Uterus (tissue), 4 donors: ENCODE measurements around the gene ADAR. TPM values are rescaled to one million over a fixed set of nuclear protein-coding genes. Genes with fewer than 3 reads are reported as not detected.

Source experiments
- DNase-seq, 2 donors: peaks; one replicate each; pipeline ENCODE4 v3.0.0-alpha.2; 2019 to 2020
- H3K27ac ChIP-seq, 2 donors: fragments of 200-600 bp; sonication (generic); 1 replicate in 1 of 2; 2 replicates in 1 of 2; pipeline ENCODE4 v1.5.1; 2016 to 2018
- H3K27me3 ChIP-seq, 2 donors: fragments of 200-600 bp; sonication (generic); one replicate each; pipeline ENCODE4 v1.5.1; 2018 to 2019; ENCODE audit warnings: control low read depth in 1 of 2
- H3K36me3 ChIP-seq, 2 donors: fragments of 200-600 bp; sonication (generic); one replicate each; pipeline ENCODE4 v1.5.1; 2019; ENCODE audit warnings: control low read depth in 1 of 2
- H3K4me1 ChIP-seq, 2 donors: fragments of 200-600 bp; sonication (generic); one replicate each; pipeline ENCODE4 v1.5.1; 2018 to 2019; ENCODE audit warnings: control low read depth in 1 of 2
- H3K4me3 ChIP-seq, 2 donors: fragments of 200-600 bp; sonication (generic); 1 replicate in 1 of 2; 2 replicates in 1 of 2; pipeline ENCODE4 v1.5.1; 2018 to 2019; ENCODE audit warnings: mild to moderate bottlenecking in 1 of 2
- H3K9me3 ChIP-seq, 2 donors: fragments of 200-600 bp; sonication (generic); one replicate each; pipeline ENCODE4 v1.5.1; 2019; ENCODE audit warnings: control low read depth in 1 of 2
- POLR2A ChIP-seq, 2 donors: fragments of 450-650 bp; IDR thresholded peaks; one replicate each; pipeline ENCODE4 v1.6.1; 2016; ENCODE audit warnings: antibody characterized with exemption in 2 of 2, mild to moderate bottlenecking in 1 of 2, moderate library complexity in 1 of 2
- intact Hi-C: fragments of 100-400 bp; cut with DNase I; formaldehyde crosslinking; loops from one replicate; pipeline ENCODE4 v1.15.1; 2023; ENCODE audit warnings: low total_unique reads
- total RNA-seq, 4 donors: library from RNA; depleted of rRNA in 3 of 4; stranded (reverse); fragments of >200 nt in 3 of 4; gene quantifications; one replicate each; pipeline versions ENCODE4 v1.1.0 to v1.2.4, GENCODE V29; 2014 to 2023
- TF ChIP-seq, protein P1 (sequence below), 4 experiments: fragments of 200-600 bp in 2 of 4; fragments of 450-650 bp in 2 of 4; sonication (generic) in 2 of 4; IDR thresholded peaks; one replicate each; pipeline ENCODE4 v1.5.1; 2016 to 2019; ENCODE audit warnings: antibody characterized with exemption in 4 of 4, mild to moderate bottlenecking in 2 of 4, moderate library complexity in 1 of 4
- donor health status: DM: yes; HTN: yes; CAD: no.

The ADAR gene
- total RNA-seq, 4 donors from 2014 or later: 50.9 to 212 (median 101) TPM

DNA sequence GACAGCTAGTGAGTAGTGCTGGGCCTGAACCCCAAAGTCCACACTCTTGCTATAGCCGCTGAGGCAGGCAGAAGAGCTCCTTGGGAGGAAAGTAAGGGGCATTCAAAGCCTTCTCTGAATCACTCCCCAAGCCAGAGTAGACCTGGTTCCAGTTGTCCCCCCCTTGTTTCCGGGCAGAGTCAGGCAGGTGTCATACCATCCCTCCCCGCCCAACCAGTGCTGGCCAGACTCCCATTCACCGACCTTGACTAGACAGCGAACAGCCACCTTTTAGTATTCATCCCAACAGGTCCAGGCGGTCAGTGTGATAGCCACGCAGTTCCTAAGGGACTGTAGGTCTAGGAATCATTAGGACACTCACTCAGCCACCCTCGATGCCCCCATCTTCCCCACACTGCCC is 28.6 kb downstream of the ADAR start:
- intact Hi-C loops: loop anchor here (10.0 kb wide), 1 partner anchor 305 kb away; no protein-coding TSS in a partner anchor
- Histone ChIP-seq H3K4me1 (no peaks in the 10 kb centered on the region), H3K27me3 (no peaks in the 10 kb centered on the region), H3K9me3 (no peaks in the 10 kb centered on the region), H3K36me3 (no peaks in the 10 kb centered on the region), H3K4me3 (no peak overlapping the region), H3K27ac (no peak overlapping the region)
- no peak for TF ChIP-seq POLR2A (IDR thresholded peaks at IDR 0.05)
- TF ChIP-seq, protein P1, sequence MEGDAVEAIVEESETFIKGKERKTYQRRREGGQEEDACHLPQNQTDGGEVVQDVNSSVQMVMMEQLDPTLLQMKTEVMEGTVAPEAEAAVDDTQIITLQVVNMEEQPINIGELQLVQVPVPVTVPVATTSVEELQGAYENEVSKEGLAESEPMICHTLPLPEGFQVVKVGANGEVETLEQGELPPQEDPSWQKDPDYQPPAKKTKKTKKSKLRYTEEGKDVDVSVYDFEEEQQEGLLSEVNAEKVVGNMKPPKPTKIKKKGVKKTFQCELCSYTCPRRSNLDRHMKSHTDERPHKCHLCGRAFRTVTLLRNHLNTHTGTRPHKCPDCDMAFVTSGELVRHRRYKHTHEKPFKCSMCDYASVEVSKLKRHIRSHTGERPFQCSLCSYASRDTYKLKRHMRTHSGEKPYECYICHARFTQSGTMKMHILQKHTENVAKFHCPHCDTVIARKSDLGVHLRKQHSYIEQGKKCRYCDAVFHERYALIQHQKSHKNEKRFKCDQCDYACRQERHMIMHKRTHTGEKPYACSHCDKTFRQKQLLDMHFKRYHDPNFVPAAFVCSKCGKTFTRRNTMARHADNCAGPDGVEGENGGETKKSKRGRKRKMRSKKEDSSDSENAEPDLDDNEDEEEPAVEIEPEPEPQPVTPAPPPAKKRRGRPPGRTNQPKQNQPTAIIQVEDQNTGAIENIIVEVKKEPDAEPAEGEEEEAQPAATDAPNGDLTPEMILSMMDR (IDR thresholded peaks at IDR 0.05): no peak
- no peak for DNase-seq

DNA sequence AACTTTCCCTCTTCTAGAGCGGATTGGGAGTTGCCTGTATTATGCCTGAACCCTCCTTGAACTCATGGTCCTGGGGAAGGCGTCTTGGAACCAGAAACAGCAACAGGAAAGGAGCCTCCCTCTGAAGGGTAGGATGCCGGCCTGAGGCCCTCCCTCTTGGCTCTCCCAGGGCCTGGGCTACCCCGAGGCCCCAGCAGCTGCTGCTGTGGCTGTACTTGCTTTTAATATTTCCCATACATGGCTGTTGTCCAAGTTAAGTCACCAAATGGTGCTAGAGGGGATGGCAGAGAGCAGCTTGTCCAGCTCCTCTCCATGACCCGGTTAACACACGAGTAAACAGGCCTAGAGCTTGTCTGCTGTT is 29.9 kb downstream of the ADAR start:
- Histone ChIP-seq H3K4me1 (no peaks in the 10 kb centered on the region), H3K4me3 (no peak overlapping the region), H3K27me3 (no peaks in the 10 kb centered on the region), H3K36me3 (no peaks in the 10 kb centered on the region), H3K9me3 (no peaks in the 10 kb centered on the region), H3K27ac (peak overlapping the region; percentile 12 to 14)
- no peak for TF ChIP-seq POLR2A (IDR thresholded peaks at IDR 0.05)
- TF ChIP-seq, protein P1 (IDR thresholded peaks at IDR 0.05): no peak
- intact Hi-C loops: loop anchor here (10.0 kb wide), 1 partner anchor 307 kb away; no protein-coding TSS in a partner anchor
- no peak for DNase-seq

DNA sequence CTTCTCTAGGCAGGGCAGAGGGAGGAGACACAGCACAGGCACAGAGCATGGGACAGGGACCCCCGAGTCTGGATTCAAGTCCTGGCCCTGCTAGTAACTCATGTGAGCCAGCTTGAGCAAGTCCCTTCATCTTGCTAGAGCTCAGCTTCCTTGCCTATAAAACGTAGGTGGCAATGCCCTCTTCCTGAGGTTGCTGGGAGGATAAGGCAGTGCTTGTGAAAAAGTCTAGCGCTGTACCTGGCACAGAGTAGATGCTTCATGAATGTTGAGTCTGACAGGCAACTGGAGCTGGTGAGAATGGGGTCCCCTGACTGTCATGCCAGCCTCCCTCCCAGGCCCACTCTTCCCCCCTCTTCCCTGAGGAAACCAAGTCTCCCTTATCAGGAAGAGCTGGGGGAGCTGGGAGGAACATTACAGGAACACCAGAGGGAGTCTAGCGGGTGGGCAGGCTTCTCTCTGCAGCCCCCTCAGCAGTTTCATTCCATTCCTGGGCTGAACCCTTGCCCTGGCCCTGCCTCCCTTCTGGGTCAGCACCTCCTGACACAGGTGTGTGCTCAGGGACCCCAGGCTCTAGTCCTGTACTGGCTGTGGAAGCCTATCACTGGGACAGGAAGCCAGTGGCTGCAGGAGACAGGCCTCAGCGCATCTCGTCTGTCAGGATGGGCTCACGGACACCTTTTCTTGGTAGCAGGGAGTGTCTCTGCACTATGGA is 30.5 kb downstream of the ADAR start:
- intact Hi-C loops: loop anchor here (10.0 kb wide), 1 partner anchor 307 kb away; no protein-coding TSS in a partner anchor
- TF ChIP-seq POLR2A (IDR thresholded peaks at IDR 0.05): no peak
- TF ChIP-seq, protein P1 (IDR thresholded peaks at IDR 0.05): no peak
- DNase-seq: no peak

DNA sequence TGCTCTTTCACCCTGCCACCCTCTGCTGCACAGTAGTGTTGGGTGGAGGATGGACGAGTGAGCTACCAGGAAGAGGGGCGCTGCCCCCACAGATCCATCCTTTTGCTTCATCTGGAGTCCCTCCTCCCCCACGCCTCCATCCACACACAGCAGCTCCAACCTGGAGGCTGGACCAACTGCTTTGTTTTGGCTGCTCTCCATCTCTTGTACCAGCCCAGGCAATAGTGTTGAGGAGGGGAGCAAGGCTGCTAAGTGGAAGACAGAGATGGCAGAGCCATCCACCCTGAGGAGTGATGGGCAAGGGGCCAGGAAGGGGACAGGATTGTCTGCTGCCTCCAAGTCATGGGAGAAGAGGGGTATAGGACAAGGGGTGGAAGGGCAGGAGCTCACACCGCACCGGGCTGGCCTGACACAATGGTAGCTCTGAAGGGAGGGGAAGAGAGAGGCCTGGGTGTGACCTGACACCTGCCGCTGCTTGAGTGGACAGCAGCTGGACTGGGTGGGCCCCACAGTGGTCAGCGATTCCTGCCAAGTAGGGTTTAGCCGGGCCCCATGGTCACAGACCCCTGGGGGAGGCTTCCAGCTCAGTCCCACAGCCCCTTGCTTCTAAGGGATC is 31.9 kb downstream of the ADAR start:
- DNase-seq: no peak
- no peak overlapping the region for H3K27ac ChIP-seq
- no peak for TF ChIP-seq POLR2A (IDR thresholded peaks at IDR 0.05)
- TF ChIP-seq, protein P1 (IDR thresholded peaks at IDR 0.05): no peak

More for the DNA sequence above, 30.5 kb downstream of the ADAR start:
- no peak overlapping the region for H3K4me3 ChIP-seq
- H3K27me3 ChIP-seq: no peaks in the 10 kb centered on the region
- peak overlapping the region; percentile 12 to 14 for H3K27ac ChIP-seq
- no peaks in the 10 kb centered on the region for H3K9me3 ChIP-seq
- no peaks in the 10 kb centered on the region for H3K4me1 ChIP-seq
- no peaks in the 10 kb centered on the region for H3K36me3 ChIP-seq

More for the DNA sequence above, 31.9 kb downstream of the ADAR start:
- Histone ChIP-seq H3K9me3 (no peaks in the 10 kb centered on the region), H3K4me1 (no peaks in the 10 kb centered on the region), H3K36me3 (no peaks in the 10 kb centered on the region), H3K27me3 (no peaks in the 10 kb centered on the region), H3K4me3 (no peak overlapping the region)
- intact Hi-C loops: loop anchor here (10.0 kb wide), 1 partner anchor 309 kb away; no protein-coding TSS in a partner anchor
